ENCODE results near the gene LRMDA. TPM values are rescaled to one million over a fixed set of nuclear protein-coding genes. Genes with fewer than 3 reads are reported as not detected.

The LRMDA gene
- total RNA-seq, 1 donor from 2014 or later, result 18.7 TPM

- DNase-seq (ENCODE audit: low read depth), result no peak
- H3K27me3 ChIP-seq (ENCODE audit: control insufficient read depth, insufficient read depth, low read length), result no peaks in the 10 kb centered on the region
- H3K4me3 ChIP-seq (ENCODE audit: low read depth, low read length), result no peak overlapping the region
- TF ChIP-seq CTCF (IDR thresholded peaks at IDR 0.05; ENCODE audit: insufficient read depth, low read length, poor library complexity, severe bottlenecking), result no peak
- H3K36me3 ChIP-seq (ENCODE audit: control insufficient read depth, insufficient read depth, low read length), result no peaks in the 10 kb centered on the region
These were observed 660.5 kb downstream of the LRMDA start for GRCh38 chr10:76091926-76092325.

GRCh38 chr10:76106611-76107010 lies 675.2 kb downstream of the LRMDA start:
- TF ChIP-seq CTCF (IDR thresholded peaks at IDR 0.05; ENCODE audit: insufficient read depth, low read length, poor library complexity, severe bottlenecking), result no peak
- DNase-seq (ENCODE audit: low read depth), result no peak
- Histone ChIP-seq H3K27me3 (ENCODE audit: control insufficient read depth, insufficient read depth, low read length) (no peaks in the 10 kb centered on the region), H3K36me3 (ENCODE audit: control insufficient read depth, insufficient read depth, low read length) (no peaks in the 10 kb centered on the region), H3K4me3 (ENCODE audit: low read depth, low read length) (no peak overlapping the region)

GRCh38 chr10:76108563-76109359 lies 677.3 kb downstream of the LRMDA start:
- Histone ChIP-seq H3K27me3 (ENCODE audit: control insufficient read depth, insufficient read depth, low read length) (peaks cover 4% of the 10 kb centered on the region), H3K36me3 (ENCODE audit: control insufficient read depth, insufficient read depth, low read length) (no peaks in the 10 kb centered on the region), H3K4me3 (ENCODE audit: low read depth, low read length) (no peak overlapping the region)
- TF ChIP-seq CTCF (IDR thresholded peaks at IDR 0.05; ENCODE audit: insufficient read depth, low read length, poor library complexity, severe bottlenecking), result no peak
- DNase-seq (ENCODE audit: low read depth), result no peak

GRCh38 chr10:76111404-76111803 lies 680.0 kb downstream of the LRMDA start:
- no peak for TF ChIP-seq CTCF (IDR thresholded peaks at IDR 0.05; ENCODE audit: insufficient read depth, low read length, poor library complexity, severe bottlenecking)
- H3K36me3 ChIP-seq (ENCODE audit: control insufficient read depth, insufficient read depth, low read length), result no peaks in the 10 kb centered on the region

GRCh38 chr10:76111986-76112825 lies 680.8 kb downstream of the LRMDA start:
- TF ChIP-seq CTCF (IDR thresholded peaks at IDR 0.05; ENCODE audit: insufficient read depth, low read length, poor library complexity, severe bottlenecking), result no peak
- Histone ChIP-seq H3K4me3 (ENCODE audit: low read depth, low read length) (no peak overlapping the region), H3K27me3 (ENCODE audit: control insufficient read depth, insufficient read depth, low read length) (peaks cover 4% of the 10 kb centered on the region), H3K36me3 (ENCODE audit: control insufficient read depth, insufficient read depth, low read length) (no peaks in the 10 kb centered on the region)
- no peak for DNase-seq (ENCODE audit: low read depth)

More at GRCh38 chr10:76111404-76111803, 680.0 kb downstream of the LRMDA start:
- DNase-seq (ENCODE audit: low read depth), result no peak
- H3K4me3 ChIP-seq (ENCODE audit: low read depth, low read length), result no peak overlapping the region
- peaks cover 4% of the 10 kb centered on the region for H3K27me3 ChIP-seq (ENCODE audit: control insufficient read depth, insufficient read depth, low read length)
